Epithelial cell of esophagus (primary cell): Measurements from ENCODE around the gene GAS2.

Experiments used
- DNase-seq: peaks from one replicate; pipeline ENCODE4 v3.0.0; 2010; ENCODE audit warnings: low read depth
- H3K4me3 ChIP-seq: 2 replicates; pipeline ENCODE4 v1.5.1; 2011; ENCODE audit warnings: mild to moderate bottlenecking, low read length, control low read depth
- CTCF ChIP-seq: IDR thresholded peaks from 2 replicates; pipeline ENCODE4 v1.5.1; 2011; ENCODE audit warnings: low read depth, mild to moderate bottlenecking, low read length, control low read depth, inconsistent platforms; ENCODE audit not compliant: insufficient read depth; ENCODE audit errors: missing control alignments

The GAS2 gene

GRCh38 chr11:22674470-22675439, 8.3 kb downstream of the GAS2 start:
- no peak overlapping the region for H3K4me3 ChIP-seq
- TF ChIP-seq CTCF, result no peak
- peak; percentile 14 for DNase-seq

GRCh38 chr11:22677153-22677903, 10.9 kb downstream of the GAS2 start:
- DNase-seq, result peak; percentile 56
- no peak overlapping the region for H3K4me3 ChIP-seq
- no peak for TF ChIP-seq CTCF

GRCh38 chr11:22680628-22681027, 14.2 kb downstream of the GAS2 start:
- no peak overlapping the region for H3K4me3 ChIP-seq
- no peak for DNase-seq
- TF ChIP-seq CTCF, result no peak

GRCh38 chr11:22681281-22681812, 14.9 kb downstream of the GAS2 start:
- TF ChIP-seq CTCF, result no peak
- DNase-seq, result no peak
- H3K4me3 ChIP-seq, result no peak overlapping the region

- no peak for TF ChIP-seq CTCF
- H3K4me3 ChIP-seq, result no peak overlapping the region
- no peak for DNase-seq
These were observed 17.7 kb downstream of the GAS2 start for GRCh38 chr11:22684082-22684481.

GRCh38 chr11:22685111-22685510, 18.7 kb downstream of the GAS2 start:
- TF ChIP-seq CTCF, result no peak
- DNase-seq, result peak; percentile 65
- no peak overlapping the region for H3K4me3 ChIP-seq
